Activated CD4-positive, CD25-positive, alpha-beta regulatory T cell treated with anti-CD3 and anti-CD28 coated beads, Interleukin-2, amount 50 U/mL, for 72 hours (primary cell): ENCODE results near the gene CAV3.

Source experiments
- DNase-seq: peaks from one replicate; pipeline ENCODE4 v3.0.0; 2021

Gene CAV3

GRCh38 chr3:8736436-8736835 lies 2.8 kb downstream of the CAV3 start:
- no peak for DNase-seq

DNA sequence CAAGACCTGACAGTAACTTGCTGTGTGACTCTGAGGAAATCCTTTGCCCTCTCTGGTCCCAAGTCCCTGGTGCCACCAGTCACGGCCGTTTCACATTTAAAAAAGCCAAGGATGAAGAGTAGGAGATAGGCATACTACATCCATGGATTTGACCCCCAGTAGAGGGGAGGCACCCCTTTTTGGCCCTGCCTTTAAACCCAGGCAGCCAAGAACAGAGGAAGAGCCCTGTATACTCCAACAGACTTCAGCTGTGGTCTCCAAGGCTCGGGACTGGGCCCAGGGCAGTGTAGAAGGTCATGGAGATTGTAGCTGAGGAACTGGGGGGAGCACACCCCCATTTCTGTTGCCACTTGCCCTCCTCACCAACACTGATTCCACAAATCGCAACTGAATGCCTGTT lies 3.7 kb downstream of the CAV3 start:
- DNase-seq, result no peak

GRCh38 chr3:8737823-8738222 lies 4.2 kb downstream of the CAV3 start:
- no peak for DNase-seq

DNA sequence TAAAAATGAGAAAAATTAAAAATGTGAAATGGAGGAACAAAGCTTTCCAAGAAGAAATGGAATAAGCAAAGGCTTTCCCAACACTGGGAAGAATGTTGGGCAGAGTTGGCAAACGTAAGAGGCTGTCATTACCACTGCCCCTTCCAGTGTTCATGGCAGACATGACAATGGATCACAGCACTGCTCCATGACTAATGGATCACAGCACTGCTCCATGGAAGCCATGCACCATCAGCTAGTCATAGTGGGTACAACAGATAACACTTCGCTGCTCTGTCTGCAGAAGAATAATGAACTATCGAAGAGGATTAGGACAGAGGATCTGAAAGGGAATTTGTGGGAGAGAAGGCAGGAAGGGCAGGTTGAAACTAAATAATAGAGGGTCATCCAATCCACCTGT lies 5.0 kb downstream of the CAV3 start:
- no peak for DNase-seq

- DNase-seq, result no peak
Observed at GRCh38 chr3:8739757-8740504, 6.3 kb downstream of the CAV3 start.

- DNase-seq, result no peak
Observed at GRCh38 chr3:8741581-8742261, 8.1 kb downstream of the CAV3 start.

DNA sequence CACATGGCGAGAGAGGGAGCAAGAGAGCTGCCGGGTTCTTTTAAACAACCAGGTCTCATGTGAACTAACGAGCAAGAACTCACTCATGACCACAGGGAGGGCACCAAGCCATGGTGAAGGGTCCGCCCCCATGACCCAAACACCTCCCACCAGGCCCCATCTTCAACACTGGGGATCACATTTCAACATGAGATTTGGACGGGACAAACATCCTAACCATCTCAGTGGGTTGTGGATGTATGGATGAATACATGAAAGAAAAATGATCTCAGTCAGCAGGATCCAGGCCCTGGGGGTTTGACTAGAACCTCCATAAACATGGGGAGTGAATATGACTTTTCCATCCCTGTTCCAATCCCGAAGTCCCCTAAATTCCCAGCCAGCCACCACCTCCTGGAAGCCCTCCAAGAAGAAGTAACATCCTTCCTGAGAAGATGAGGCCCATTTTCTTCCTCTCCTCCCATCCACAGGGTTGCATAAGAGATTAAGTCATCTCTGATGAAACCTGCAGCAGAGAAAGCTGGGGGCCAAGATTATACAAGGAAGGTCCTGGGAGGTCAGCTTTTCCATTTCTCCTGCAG lies 9.5 kb downstream of the CAV3 start:
- DNase-seq, result no peak

DNA sequence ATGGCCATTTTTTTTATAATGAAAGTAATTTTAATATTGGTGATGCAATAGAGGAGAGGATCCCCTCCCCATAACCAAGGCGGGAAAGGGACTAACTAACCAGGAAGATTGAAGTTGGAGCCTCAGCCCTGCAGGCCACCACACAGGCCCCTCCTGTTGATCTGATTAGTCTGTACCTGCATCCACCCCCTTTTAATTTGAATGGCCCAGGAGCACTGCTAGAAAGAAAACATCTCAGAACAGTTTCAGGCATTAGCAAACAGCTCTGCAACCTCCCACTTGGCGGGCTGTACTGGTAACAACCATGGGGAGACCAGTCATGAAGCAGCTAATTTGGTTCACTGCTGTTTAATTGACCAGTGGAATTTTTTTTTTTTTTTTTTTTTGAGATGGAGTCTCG lies 10.3 kb downstream of the CAV3 start:
- no peak for DNase-seq

- DNase-seq, result no peak
Observed at GRCh38 chr3:8745619-8746370, 12.2 kb downstream of the CAV3 start.

- no peak for DNase-seq
Observed at GRCh38 chr3:8746780-8747345, 13.3 kb downstream of the CAV3 start.

- DNase-seq, result no peak
Observed at GRCh38 chr3:8749316-8749715, 15.7 kb downstream of the CAV3 start.

GRCh38 chr3:8752832-8753231 lies 19.2 kb downstream of the CAV3 start:
- no peak for DNase-seq

- no peak for DNase-seq
Observed at GRCh38 chr3:8755097-8755496, 21.5 kb downstream of the CAV3 start.

DNA sequence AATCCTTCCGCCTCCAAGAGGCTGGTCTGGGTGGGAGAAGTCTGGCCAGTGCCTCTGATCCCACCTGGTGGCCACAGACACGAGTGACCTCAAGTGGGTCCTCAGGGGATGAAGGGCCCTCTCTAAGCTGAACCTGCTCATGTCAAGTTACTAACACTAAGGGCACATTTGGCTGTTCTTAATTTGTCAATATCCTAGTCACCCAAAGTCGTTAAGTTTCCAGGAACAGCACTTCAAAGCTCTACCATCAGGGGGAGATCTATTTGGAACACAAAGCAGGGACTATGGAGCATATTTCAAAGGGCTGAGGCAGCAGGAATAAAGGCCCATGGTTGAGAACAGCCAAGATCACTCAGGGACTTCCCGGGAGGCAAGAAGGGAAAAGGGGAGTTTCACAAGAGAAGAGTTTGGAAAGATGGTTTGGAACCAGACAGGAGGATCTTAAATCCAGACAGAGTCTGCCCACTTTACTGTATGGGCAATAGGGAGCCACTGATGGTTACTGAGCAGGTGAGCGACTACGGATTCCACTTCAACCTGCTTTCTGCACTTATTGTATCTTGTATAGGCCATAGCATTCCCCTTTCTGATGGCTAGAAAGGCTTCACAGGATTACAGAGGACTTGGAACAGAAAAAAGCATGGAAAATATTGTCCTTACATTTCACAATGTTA lies 22.1 kb downstream of the CAV3 start:
- no peak for DNase-seq

GRCh38 chr3:8756671-8757070 lies 23.1 kb downstream of the CAV3 start:
- no peak for DNase-seq

GRCh38 chr3:8757551-8758518 lies 24.2 kb downstream of the CAV3 start:
- DNase-seq, result no peak

- no peak for DNase-seq
Observed at GRCh38 chr3:8759038-8759707, 25.6 kb downstream of the CAV3 start.

- DNase-seq, result no peak
Observed at GRCh38 chr3:8760091-8760490, 26.5 kb downstream of the CAV3 start.

GRCh38 chr3:8760506-8760905 lies 26.9 kb downstream of the CAV3 start:
- no peak for DNase-seq

DNA sequence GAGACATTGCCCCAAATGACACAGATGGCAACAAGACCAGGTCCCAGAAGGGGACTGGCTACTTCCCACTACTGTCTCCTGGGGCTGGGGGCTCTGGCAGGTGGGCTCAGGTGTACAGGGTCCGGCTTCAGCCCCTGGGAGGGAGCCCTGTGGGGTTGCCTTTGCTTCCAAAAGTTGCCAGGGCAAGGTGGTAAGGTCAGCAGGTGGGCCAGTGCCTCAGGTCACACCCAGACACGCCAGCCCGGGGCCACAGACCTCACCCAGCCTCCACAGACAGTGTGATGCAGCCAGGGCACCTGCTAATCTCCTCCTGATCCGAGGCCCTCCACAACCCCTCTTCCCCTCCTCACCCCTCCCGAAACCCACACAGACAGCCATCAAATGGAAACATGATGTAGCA lies 28.3 kb downstream of the CAV3 start:
- no peak for DNase-seq
